ENCODE measurements around the gene C1orf74. TPM values are rescaled to one million over a fixed set of nuclear protein-coding genes. Genes with fewer than 3 reads are reported as not detected.

Gene C1orf74
- total RNA-seq, 2 donors from 2014 or later, result 5.0 to 6.8 TPM

DNA sequence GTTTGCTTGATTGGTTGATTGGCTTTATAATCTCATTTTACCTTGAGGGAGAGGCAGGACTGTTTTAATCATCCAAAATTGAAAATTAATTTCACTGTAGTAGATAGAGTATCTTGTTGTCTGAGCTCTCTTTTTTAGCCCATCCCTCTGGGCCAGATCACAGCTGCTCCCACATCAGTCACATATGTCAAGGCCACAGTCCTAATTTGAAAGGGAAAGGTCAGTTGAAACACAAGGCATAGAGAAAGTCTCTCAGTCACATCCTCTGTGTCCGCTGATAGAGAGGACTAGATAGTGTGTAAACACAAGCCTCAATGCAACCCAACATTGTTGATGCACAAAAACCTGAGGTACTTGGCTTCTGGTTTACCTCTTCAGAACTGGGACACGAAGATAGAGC is 6.8 kb downstream of the C1orf74 start:
- no peak overlapping the region for H3K4me3 ChIP-seq
- no peaks in the 10 kb centered on the region for H3K27me3 ChIP-seq (replicated peaks; ENCODE audit: insufficient read depth)
- WGBS, result 95% methylated on average over 2 of the region's 2 CpGs
- no peaks in the 10 kb centered on the region for H3K36me3 ChIP-seq
- no peaks in the 10 kb centered on the region for H3K4me1 ChIP-seq (replicated peaks)
- no peaks in the 10 kb centered on the region for H3K9me3 ChIP-seq
- DNase-seq (ENCODE audit: low spot score), result no peak
- H3K27ac ChIP-seq, result no peak overlapping the region
- intact Hi-C loops (cut with DNase I), result no loop called here
- no peak for TF ChIP-seq POLR2AphosphoS5 (IDR thresholded peaks at IDR 0.05)
- TF ChIP-seq CTCF (IDR thresholded peaks at IDR 0.05), result no peak
- TF ChIP-seq POLR2A (IDR thresholded peaks at IDR 0.05), result no peak

DNA sequence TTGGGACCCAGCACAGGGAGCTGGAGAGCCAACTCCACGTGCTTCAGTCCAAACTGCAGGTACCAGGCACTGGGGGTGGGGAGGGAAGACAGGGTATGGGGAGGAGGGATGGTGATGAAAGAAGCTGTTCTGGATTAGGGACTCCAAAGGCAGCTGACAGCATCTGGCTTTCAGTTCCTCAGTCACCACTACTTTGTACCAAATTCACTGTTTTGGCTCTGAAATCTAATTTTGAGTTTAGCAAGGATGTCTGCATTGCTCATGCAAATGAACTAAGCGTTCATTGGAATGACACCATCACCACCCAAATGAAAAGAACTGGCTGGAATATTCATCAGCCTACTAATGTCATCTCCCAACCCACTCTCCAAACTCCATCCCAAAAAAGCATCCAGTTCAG is 8.7 kb downstream of the C1orf74 start:
- no peak overlapping the region for H3K4me3 ChIP-seq
- no peaks in the 10 kb centered on the region for H3K9me3 ChIP-seq
- DNase-seq (ENCODE audit: low spot score), result no peak
- H3K27ac ChIP-seq, result no peak overlapping the region
- H3K4me1 ChIP-seq (replicated peaks), result no peaks in the 10 kb centered on the region
- TF ChIP-seq POLR2A (IDR thresholded peaks at IDR 0.05) (no peak), POLR2AphosphoS5 (IDR thresholded peaks at IDR 0.05) (no peak), CTCF (IDR thresholded peaks at IDR 0.05) (no peak)
- intact Hi-C loops (cut with DNase I), result no loop called here
- H3K36me3 ChIP-seq, result no peaks in the 10 kb centered on the region
- no peaks in the 10 kb centered on the region for H3K27me3 ChIP-seq (replicated peaks; ENCODE audit: insufficient read depth)
- 79% methylated on average over 2 of the region's 2 CpGs for whole genome bisulfite sequencing

GRCh38 chr1:209774592-209774991 is 9.8 kb downstream of the C1orf74 start:
- 82% methylated on average over 1 of the region's 1 CpG for WGBS
- no peaks in the 10 kb centered on the region for H3K36me3 ChIP-seq
- H3K27me3 ChIP-seq (replicated peaks; ENCODE audit: insufficient read depth), result no peaks in the 10 kb centered on the region
- no peaks in the 10 kb centered on the region for H3K9me3 ChIP-seq
- no peak overlapping the region for H3K27ac ChIP-seq
- intact Hi-C loops (cut with DNase I), result no loop called here
- H3K4me3 ChIP-seq, result no peak overlapping the region
- no peak for DNase-seq (ENCODE audit: low spot score)
- TF ChIP-seq POLR2A (IDR thresholded peaks at IDR 0.05), result no peak
- TF ChIP-seq POLR2AphosphoS5 (IDR thresholded peaks at IDR 0.05), result no peak
- TF ChIP-seq CTCF (IDR thresholded peaks at IDR 0.05), result no peak
- no peaks in the 10 kb centered on the region for H3K4me1 ChIP-seq (replicated peaks)

- Histone ChIP-seq H3K36me3 (no peaks in the 10 kb centered on the region), H3K9me3 (no peaks in the 10 kb centered on the region), H3K27me3 (replicated peaks; ENCODE audit: insufficient read depth) (no peaks in the 10 kb centered on the region), H3K4me3 (no peak overlapping the region), H3K4me1 (replicated peaks) (no peaks in the 10 kb centered on the region), H3K27ac (no peak overlapping the region)
- no peak for DNase-seq (ENCODE audit: low spot score)
- intact Hi-C loops (cut with DNase I), result no loop called here
- 28% methylated on average over 6 of the region's 6 CpGs for WGBS
- TF ChIP-seq CTCF (IDR thresholded peaks at IDR 0.05) (no peak), POLR2A (IDR thresholded peaks at IDR 0.05) (no peak), POLR2AphosphoS5 (IDR thresholded peaks at IDR 0.05) (no peak)
Observed at GRCh38 chr1:209772126-209772525, 12.2 kb downstream of the C1orf74 start.

- no peaks in the 10 kb centered on the region for H3K36me3 ChIP-seq
- no peak overlapping the region for H3K4me3 ChIP-seq
- intact Hi-C loops (cut with DNase I), result no loop called here
- 95% methylated on average over 17 of the region's 17 CpGs for WGBS
- H3K9me3 ChIP-seq, result no peaks in the 10 kb centered on the region
- no peaks in the 10 kb centered on the region for H3K4me1 ChIP-seq (replicated peaks)
- TF ChIP-seq CTCF (IDR thresholded peaks at IDR 0.05), result no peak
- no peak for TF ChIP-seq POLR2AphosphoS5 (IDR thresholded peaks at IDR 0.05)
- TF ChIP-seq POLR2A (IDR thresholded peaks at IDR 0.05), result no peak
- DNase-seq (ENCODE audit: low spot score), result no peak
- H3K27me3 ChIP-seq (replicated peaks; ENCODE audit: insufficient read depth), result no peaks in the 10 kb centered on the region
- no peak overlapping the region for H3K27ac ChIP-seq
Observed at GRCh38 chr1:209770636-209771415, 13.5 kb downstream of the C1orf74 start.

Data from prostate gland (tissue), 2 donors.